Dermis blood vessel endothelial cell (primary cell): ENCODE results near the gene DGKI. TPM values are rescaled to one million over a fixed set of nuclear protein-coding genes. Genes with fewer than 3 reads are reported as not detected.

Experiments
- DNase-seq: peaks from one replicate; pipeline ENCODE4 v3.0.0; 2010
- total RNA-seq: library from RNA; depleted of rRNA; stranded (reverse); fragments of >200 nt; gene quantifications from 2 replicates; pipeline ENCODE4 v1.2.3, GENCODE V29; 2014

The DGKI gene
- total RNA-seq, 1 donor from 2014 or later, result 3.9 TPM

GRCh38 chr7:137403353-137403695 is 443.4 kb downstream of the DGKI start:
- no peak for DNase-seq

- DNase-seq, result no peak
These were observed 444.0 kb downstream of the DGKI start for GRCh38 chr7:137402536-137403352.

- DNase-seq, result no peak
These were observed 446.6 kb downstream of the DGKI start for GRCh38 chr7:137399827-137400823.

GRCh38 chr7:137396051-137396450 is 450.7 kb downstream of the DGKI start:
- DNase-seq, result no peak

- DNase-seq, result no peak
These were observed 451.4 kb downstream of the DGKI start for GRCh38 chr7:137395420-137395819.

GRCh38 chr7:137393570-137393969 is 453.2 kb downstream of the DGKI start:
- no peak for DNase-seq

- no peak for DNase-seq
These were observed 456.7 kb downstream of the DGKI start for GRCh38 chr7:137390076-137390475.

- DNase-seq, result no peak
These were observed 457.9 kb downstream of the DGKI start for GRCh38 chr7:137388916-137389315.

GRCh38 chr7:137386966-137387365 is 459.8 kb downstream of the DGKI start:
- DNase-seq, result no peak

- no peak for DNase-seq
These were observed 465.7 kb downstream of the DGKI start for GRCh38 chr7:137381045-137381444.

GRCh38 chr7:137373507-137373906 is 473.3 kb downstream of the DGKI start:
- no peak for DNase-seq

GRCh38 chr7:137371616-137372015 is 475.2 kb downstream of the DGKI start:
- DNase-seq, result no peak

- no peak for DNase-seq
These were observed 479.8 kb downstream of the DGKI start for GRCh38 chr7:137366995-137367394.

GRCh38 chr7:137363683-137364082 is 483.1 kb downstream of the DGKI start:
- DNase-seq, result no peak

GRCh38 chr7:137360087-137360679 is 486.6 kb downstream of the DGKI start:
- DNase-seq, result no peak

GRCh38 chr7:137354961-137355360 is 491.8 kb downstream of the DGKI start:
- DNase-seq, result no peak

- no peak for DNase-seq
These were observed 492.4 kb downstream of the DGKI start for GRCh38 chr7:137354396-137354795.

- no peak for DNase-seq
These were observed 494.8 kb downstream of the DGKI start for GRCh38 chr7:137351941-137352340.

GRCh38 chr7:137345799-137346449 is 500.9 kb downstream of the DGKI start:
- no peak for DNase-seq

- no peak for DNase-seq
These were observed 503.4 kb downstream of the DGKI start, which contains the start of gene PTN for GRCh38 chr7:137343281-137343841. TSS of gene PTN (minus strand) at chr7:137343733. CDS start at chr7:137254973, 88,760 bp downstream.

- DNase-seq, result no peak
These were observed 503.9 kb downstream of the DGKI start for GRCh38 chr7:137342828-137343261.

GRCh38 chr7:137342265-137342664 is 504.5 kb downstream of the DGKI start:
- DNase-seq, result no peak
